Measurements from ENCODE around the gene ZFP36L1.

Gene ZFP36L1

GRCh38 chr14:68781161-68782021, 11.5 kb downstream of the ZFP36L1 start:
- Histone ChIP-seq H3K4me1 (ENCODE audit: control insufficient read depth, insufficient read depth, low read length, poor library complexity, severe bottlenecking) (peaks cover 28% of the 10 kb centered on the region), H3K27ac (ENCODE audit: low read depth, low read length, severe bottlenecking) (peak overlapping the region; percentile 61), H3K36me3 (ENCODE audit: control insufficient read depth, insufficient read depth, low read length) (no peaks in the 10 kb centered on the region), H3K9me3 (ENCODE audit: control insufficient read depth, low read length) (no peaks in the 10 kb centered on the region), H3K4me3 (ENCODE audit: extremely low read depth, insufficient read depth, low read length, poor library complexity, severe bottlenecking) (no peak overlapping the region)
- WGBS, 2 experiments (ENCODE audit: insufficient coverage in 2 of 2): 88 to 90% methylated on average over 9 to 10 of the region's 14 CpGs

DNA sequence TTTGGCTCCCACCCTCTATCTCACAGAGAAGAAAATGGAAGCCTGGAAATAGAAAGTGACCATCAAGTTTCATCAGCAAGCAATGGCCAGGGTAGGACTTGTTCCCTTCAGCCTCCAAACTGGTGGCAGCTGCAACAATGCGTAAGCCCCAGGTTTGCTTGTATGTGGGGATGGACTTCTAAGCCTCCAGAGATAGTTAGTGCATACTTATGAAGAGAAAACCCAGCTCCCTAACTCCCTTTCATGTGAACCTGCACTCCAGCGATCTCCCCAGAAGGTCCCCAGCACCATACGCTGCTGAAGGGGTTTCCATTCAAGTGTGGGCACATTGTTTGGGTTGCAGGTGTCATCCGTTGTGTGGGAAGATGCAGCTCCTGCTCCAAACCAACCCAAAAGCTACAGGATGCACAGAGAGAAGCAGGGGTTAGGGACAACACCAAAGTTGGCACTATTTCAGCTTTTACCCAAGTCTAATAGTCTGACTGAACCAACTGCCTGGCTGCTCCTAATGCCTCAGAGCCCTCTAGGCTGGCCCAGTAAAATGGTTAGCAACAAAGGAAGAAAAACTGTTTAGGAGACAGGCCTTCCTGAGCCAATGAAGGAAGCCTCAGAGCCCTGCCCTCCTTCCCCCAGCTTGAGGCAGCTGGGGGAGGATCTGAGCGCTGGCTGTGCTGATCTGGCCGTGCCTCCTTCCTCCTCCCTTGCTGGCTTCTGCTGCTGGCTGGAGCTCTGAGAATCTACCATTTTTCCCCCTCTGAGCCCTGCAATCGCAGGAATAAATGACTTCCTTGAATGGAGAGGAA, 12.3 kb downstream of the ZFP36L1 start:
- Histone ChIP-seq H3K27ac (ENCODE audit: low read depth, low read length, severe bottlenecking) (peak overlapping the region; percentile 61), H3K4me1 (ENCODE audit: control insufficient read depth, insufficient read depth, low read length, poor library complexity, severe bottlenecking) (peaks cover 27% of the 10 kb centered on the region)
- 25 to 67% methylated on average over 2 to 5 of the region's 7 CpGs for WGBS, 2 experiments (ENCODE audit: insufficient coverage in 2 of 2)

DNA sequence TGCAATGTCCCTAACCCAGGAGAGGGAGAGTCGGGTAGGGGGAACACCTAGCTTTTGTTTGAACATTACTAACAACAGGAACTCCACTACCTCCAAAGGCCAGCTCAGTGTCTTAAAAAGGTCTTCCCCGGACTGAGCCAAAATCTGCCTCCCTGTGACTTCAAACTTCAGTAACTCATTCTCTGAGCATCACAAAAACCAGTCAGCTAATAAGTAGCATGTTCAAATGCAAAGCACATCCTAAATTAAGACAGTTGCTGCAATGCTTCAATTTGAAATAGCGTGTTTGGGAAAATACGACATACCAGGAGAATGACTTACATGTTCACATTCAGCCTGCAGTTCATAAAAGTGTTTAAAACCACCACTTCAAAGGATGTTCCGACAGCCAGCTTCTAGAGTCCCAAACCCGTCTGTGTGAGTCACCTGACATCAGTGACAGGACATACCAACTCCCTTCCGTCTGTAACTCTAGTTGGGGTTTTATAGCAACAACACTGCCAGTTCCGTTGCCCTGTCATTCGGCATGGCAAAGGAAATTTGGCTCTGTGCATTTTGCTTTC, 13.0 kb downstream of the ZFP36L1 start:
- 81% methylated on average over 6 to 7 of the region's 9 CpGs for WGBS, 2 experiments (ENCODE audit: insufficient coverage in 2 of 2)
- Histone ChIP-seq H3K4me1 (ENCODE audit: control insufficient read depth, insufficient read depth, low read length, poor library complexity, severe bottlenecking) (peaks cover 23% of the 10 kb centered on the region), H3K27ac (ENCODE audit: low read depth, low read length, severe bottlenecking) (peak overlapping the region; percentile 61), H3K9me3 (ENCODE audit: control insufficient read depth, low read length) (no peaks in the 10 kb centered on the region), H3K4me3 (ENCODE audit: extremely low read depth, insufficient read depth, low read length, poor library complexity, severe bottlenecking) (no peak overlapping the region), H3K36me3 (ENCODE audit: control insufficient read depth, insufficient read depth, low read length) (no peaks in the 10 kb centered on the region)

More for the DNA sequence above, 12.3 kb downstream of the ZFP36L1 start:
- no peak overlapping the region for H3K4me3 ChIP-seq (ENCODE audit: extremely low read depth, insufficient read depth, low read length, poor library complexity, severe bottlenecking)
- H3K36me3 ChIP-seq (ENCODE audit: control insufficient read depth, insufficient read depth, low read length): no peaks in the 10 kb centered on the region
- no peaks in the 10 kb centered on the region for H3K9me3 ChIP-seq (ENCODE audit: control insufficient read depth, low read length)

DNA sequence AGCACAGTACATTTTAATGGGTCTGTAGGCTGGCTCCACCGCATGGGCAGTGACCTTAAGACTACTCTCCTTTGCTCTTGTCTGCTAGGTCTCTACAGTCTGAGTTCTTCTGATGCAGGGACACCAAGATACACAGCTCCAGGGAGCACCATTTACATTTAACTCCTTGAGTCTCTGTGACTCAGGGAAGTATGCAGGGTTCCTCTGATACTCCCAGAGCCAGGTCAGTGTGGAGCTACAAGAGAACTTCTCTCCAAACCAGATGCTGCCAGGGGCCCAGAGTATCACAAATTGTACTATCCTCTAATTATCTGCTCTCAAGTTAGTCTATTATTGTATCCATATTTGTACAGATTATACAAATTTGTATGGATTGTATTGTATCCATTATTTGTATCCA, 15.2 kb downstream of the ZFP36L1 start:
- H3K27ac ChIP-seq (ENCODE audit: low read depth, low read length, severe bottlenecking): no peak overlapping the region

DNA sequence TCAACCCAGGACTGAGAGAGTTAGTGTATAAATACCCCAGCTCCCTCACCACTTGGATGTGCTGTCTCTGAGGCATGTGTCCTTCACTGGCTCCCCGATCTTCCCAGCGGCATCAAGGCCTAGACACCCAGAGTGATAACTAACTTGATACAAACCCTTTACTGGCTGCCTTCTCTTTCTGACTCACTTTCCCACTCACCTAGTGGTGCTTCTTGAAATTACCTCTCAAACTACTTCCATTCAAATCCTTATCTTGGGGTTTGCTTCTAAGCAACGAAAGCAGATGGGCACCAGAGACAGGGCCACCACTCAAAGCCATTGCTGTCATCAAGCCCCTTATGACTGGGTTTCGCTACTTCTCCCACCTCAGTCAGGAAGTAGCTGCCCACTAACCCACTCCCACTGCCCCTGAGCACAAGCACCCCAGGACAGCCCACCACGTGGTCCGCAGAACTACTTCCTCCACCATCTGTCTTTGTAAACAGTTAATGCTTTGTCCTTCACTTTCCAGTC, 17.2 kb downstream of the ZFP36L1 start:
- no peak overlapping the region for H3K4me3 ChIP-seq (ENCODE audit: extremely low read depth, insufficient read depth, low read length, poor library complexity, severe bottlenecking)
- H3K4me1 ChIP-seq (ENCODE audit: control insufficient read depth, insufficient read depth, low read length, poor library complexity, severe bottlenecking): peaks cover 13% of the 10 kb centered on the region
- no peaks in the 10 kb centered on the region for H3K9me3 ChIP-seq (ENCODE audit: control insufficient read depth, low read length)
- WGBS, 2 experiments (ENCODE audit: insufficient coverage in 2 of 2): 95 to 98% methylated on average over 6 of the region's 6 CpGs
- H3K27ac ChIP-seq (ENCODE audit: low read depth, low read length, severe bottlenecking): no peak overlapping the region
- no peaks in the 10 kb centered on the region for H3K36me3 ChIP-seq (ENCODE audit: control insufficient read depth, insufficient read depth, low read length)

More for the DNA sequence above, 15.2 kb downstream of the ZFP36L1 start:
- H3K4me1 ChIP-seq (ENCODE audit: control insufficient read depth, insufficient read depth, low read length, poor library complexity, severe bottlenecking): peaks cover 23% of the 10 kb centered on the region
- no peak overlapping the region for H3K4me3 ChIP-seq (ENCODE audit: extremely low read depth, insufficient read depth, low read length, poor library complexity, severe bottlenecking)
- H3K9me3 ChIP-seq (ENCODE audit: control insufficient read depth, low read length): no peaks in the 10 kb centered on the region
- H3K36me3 ChIP-seq (ENCODE audit: control insufficient read depth, insufficient read depth, low read length): no peaks in the 10 kb centered on the region
- WGBS, 2 experiments (ENCODE audit: insufficient coverage in 2 of 2): 78% methylated on average over 1 of the region's 1 CpG; no CpG with 5 or more reads in 1 of the 2 experiments

GRCh38 chr14:68774771-68775613, 17.9 kb downstream of the ZFP36L1 start:
- Histone ChIP-seq H3K27ac (ENCODE audit: low read depth, low read length, severe bottlenecking) (no peak overlapping the region), H3K36me3 (ENCODE audit: control insufficient read depth, insufficient read depth, low read length) (no peaks in the 10 kb centered on the region), H3K4me1 (ENCODE audit: control insufficient read depth, insufficient read depth, low read length, poor library complexity, severe bottlenecking) (peaks cover 6% of the 10 kb centered on the region), H3K4me3 (ENCODE audit: extremely low read depth, insufficient read depth, low read length, poor library complexity, severe bottlenecking) (no peak overlapping the region), H3K9me3 (ENCODE audit: control insufficient read depth, low read length) (no peaks in the 10 kb centered on the region)
- WGBS, 2 experiments (ENCODE audit: insufficient coverage in 2 of 2): 94 to 100% methylated on average over 2 of the region's 4 CpGs

GRCh38 chr14:68772761-68773381, 20.0 kb downstream of the ZFP36L1 start:
- H3K4me3 ChIP-seq (ENCODE audit: extremely low read depth, insufficient read depth, low read length, poor library complexity, severe bottlenecking): no peak overlapping the region
- no peak overlapping the region for H3K27ac ChIP-seq (ENCODE audit: low read depth, low read length, severe bottlenecking)
- WGBS, 2 experiments (ENCODE audit: insufficient coverage in 2 of 2): 80 to 100% methylated on average over 1 to 2 of the region's 6 CpGs
- H3K9me3 ChIP-seq (ENCODE audit: control insufficient read depth, low read length): no peaks in the 10 kb centered on the region
- no peaks in the 10 kb centered on the region for H3K36me3 ChIP-seq (ENCODE audit: control insufficient read depth, insufficient read depth, low read length)
- no peaks in the 10 kb centered on the region for H3K4me1 ChIP-seq (ENCODE audit: control insufficient read depth, insufficient read depth, low read length, poor library complexity, severe bottlenecking)

DNA sequence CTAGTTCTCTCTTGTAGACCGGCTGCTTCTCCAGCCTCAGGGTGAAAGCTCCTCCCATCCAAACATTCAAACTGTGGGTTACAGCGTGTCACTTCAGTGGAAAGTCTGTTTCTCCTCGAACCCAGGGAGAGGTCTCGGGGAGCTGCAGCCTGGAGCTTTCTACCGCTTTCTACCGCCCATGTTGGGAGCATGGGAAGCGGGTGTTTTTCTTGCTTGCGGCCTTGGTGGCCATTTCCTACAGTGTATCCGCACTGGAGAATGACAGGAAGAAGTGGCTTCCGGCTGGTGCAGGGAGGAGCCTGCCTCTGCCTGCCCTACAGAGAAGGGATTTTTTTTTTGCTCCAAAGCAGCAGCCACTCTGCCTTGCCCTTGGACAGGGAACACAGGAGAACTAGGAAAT, 21.2 kb downstream of the ZFP36L1 start:
- Histone ChIP-seq H3K36me3 (ENCODE audit: control insufficient read depth, insufficient read depth, low read length) (no peaks in the 10 kb centered on the region), H3K4me3 (ENCODE audit: extremely low read depth, insufficient read depth, low read length, poor library complexity, severe bottlenecking) (no peak overlapping the region), H3K4me1 (ENCODE audit: control insufficient read depth, insufficient read depth, low read length, poor library complexity, severe bottlenecking) (no peaks in the 10 kb centered on the region), H3K27ac (ENCODE audit: low read depth, low read length, severe bottlenecking) (no peak overlapping the region), H3K9me3 (ENCODE audit: control insufficient read depth, low read length) (no peaks in the 10 kb centered on the region)
- WGBS, 2 experiments (ENCODE audit: insufficient coverage in 2 of 2): 82 to 87% methylated on average over 5 to 10 of the region's 10 CpGs

GRCh38 chr14:68770553-68771286, 22.1 kb downstream of the ZFP36L1 start:
- Histone ChIP-seq H3K9me3 (ENCODE audit: control insufficient read depth, low read length) (no peaks in the 10 kb centered on the region), H3K36me3 (ENCODE audit: control insufficient read depth, insufficient read depth, low read length) (no peaks in the 10 kb centered on the region), H3K27ac (ENCODE audit: low read depth, low read length, severe bottlenecking) (no peak overlapping the region), H3K4me1 (ENCODE audit: control insufficient read depth, insufficient read depth, low read length, poor library complexity, severe bottlenecking) (no peaks in the 10 kb centered on the region), H3K4me3 (ENCODE audit: extremely low read depth, insufficient read depth, low read length, poor library complexity, severe bottlenecking) (no peak overlapping the region)
- 88 to 95% methylated on average over 6 to 10 of the region's 11 CpGs for WGBS, 2 experiments (ENCODE audit: insufficient coverage in 2 of 2)

Data from mesodermal cell (in vitro differentiated cells).